NCI-H2107 treated with DMSO at 0.1 percent for 48 hours (cell line): ENCODE measurements around the gene GALP.
"Not testable (repeated sequence)": the region's sequence is repeated elsewhere in the genome, so short reads cannot be mapped to it uniquely, and the experiment has no call there.

Experiments
- DNase-seq: peaks from one replicate; lab custom pipeline; 2025; ENCODE audit not compliant: unreplicated experiment; lab: John Stamatoyannopoulos, UW

Gene GALP

DNA sequence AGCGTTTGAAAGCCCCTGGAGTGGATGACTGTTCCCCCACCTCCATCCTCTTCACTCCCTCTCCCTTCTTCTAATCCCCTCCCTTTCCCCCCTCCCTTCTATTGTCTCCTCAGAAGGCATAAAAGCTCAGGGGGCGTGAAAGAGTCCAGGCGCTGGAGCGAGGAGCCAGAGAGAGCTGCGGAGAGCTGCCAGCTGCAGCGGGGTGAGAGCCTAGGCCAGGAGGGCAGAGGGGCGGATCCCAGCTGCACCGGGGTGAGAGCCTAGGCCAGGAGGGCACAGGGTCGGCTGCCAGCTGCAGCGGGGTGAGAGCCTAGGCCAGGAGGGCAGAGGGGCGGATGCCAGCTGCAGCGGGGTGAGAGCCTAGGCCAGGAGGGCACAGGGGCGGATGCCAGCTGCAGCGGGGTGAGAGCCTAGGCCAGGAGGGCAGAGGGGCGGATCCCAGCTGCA is at the start of gene GALP:
TSS of gene GALP (plus strand) at position 148 of the 447 bp plus-strand sequence. CDS start 1,101 bp downstream, outside the sequence.
- DNase-seq: not testable (repeated sequence)

DNA sequence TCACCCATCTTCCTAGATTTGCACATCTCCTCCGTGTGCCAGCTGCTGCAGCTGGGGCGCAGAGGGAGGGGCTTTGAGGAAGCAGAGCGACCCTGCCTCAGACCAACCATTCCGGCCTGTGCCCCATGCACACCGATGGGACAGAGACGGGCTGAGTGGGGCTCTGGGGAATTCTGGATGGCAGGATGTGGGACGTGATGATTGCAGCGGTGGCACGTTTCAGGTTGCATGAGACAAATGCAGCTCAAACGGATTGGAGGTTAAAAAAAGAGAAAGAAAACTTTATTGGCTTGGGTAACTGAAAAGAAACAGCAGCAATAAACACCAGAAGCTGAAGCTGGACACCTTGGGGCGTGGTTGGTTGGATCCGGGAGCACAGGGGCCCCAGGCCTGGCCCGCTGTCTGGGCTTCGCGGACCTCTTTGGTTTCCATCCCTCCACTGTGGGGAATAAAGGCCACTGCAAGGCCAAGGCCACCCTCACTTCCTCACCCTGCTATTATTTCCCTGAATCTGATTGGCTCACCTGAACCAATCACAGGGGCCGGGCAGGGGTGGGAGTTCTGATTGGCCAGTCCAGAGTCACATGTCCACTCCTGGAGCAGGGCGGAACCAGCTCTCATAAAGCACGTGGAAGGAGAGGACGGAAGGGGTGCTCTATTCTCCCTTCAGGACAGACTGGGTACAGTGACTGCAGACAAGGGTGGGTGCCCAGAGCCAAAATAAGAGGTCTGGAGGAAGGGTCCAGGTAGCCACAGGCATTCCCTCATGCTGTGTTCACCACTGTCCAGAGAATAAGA is 48.6 kb upstream of the GALP start:
- DNase-seq: no peak

DNA sequence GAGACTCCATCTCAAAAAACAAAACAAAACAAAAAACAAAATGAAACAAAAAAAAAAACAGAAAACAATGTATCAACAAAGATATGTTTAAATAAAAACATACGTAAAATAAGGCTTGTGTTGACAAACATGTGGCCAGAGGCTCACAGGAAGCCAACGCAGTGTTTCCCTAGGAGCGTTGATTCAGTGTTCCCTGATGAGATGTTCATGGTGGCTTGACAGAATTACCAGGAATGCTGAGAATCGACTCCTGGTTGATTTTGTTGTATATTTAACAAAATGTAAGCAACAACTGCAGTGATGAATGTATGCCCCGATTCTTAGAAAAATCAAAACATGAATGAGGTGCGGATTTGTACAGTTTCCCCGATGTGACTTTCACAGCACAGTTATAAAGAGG is 45.8 kb upstream of the GALP start:
- DNase-seq: no peak

DNA sequence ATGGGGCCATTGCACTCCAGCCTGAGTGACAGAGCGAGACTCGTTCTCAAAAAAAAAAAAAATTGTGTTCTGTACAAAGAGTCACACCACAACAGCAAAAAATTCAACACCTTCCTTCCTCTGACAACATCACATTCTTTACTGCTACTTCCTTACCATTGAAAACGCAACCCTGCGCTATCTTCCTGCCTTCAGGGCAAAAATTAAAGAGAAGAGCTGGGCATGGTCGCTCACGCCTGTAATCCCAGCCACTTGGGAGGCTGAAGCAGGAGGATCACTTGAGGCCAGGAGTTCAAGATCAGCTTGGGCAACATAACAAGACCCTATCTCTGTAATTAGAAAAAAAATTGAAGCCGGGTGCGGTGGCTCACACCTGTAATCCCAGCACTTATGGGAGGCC is 44.2 kb upstream of the GALP start:
- DNase-seq: no peak

DNA sequence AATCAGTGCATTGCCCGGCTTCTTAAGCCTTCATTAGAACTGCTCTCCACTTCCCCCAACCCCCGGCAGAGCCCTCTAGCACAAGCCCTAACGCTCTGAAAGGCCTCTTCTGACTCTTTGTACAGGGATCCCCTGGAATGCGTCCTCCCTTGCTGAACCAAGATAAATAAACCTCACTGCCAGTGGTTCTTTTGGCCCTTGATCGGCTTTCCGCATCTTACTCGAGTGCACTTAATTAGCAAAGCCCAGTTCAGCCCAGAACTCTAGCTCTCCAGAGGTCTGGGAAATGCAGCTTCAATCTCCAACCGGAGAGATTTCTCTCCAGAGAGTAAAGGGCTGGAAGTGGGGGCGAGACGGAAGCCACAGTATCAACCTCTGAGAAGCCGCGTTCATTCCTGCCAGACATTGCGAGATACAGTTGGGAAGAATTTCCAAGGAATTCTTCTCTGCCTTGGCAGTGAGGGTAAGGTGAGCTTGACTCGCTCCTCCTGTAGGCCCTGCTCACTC is 43.4 kb upstream of the GALP start:
- DNase-seq: no peak

DNA sequence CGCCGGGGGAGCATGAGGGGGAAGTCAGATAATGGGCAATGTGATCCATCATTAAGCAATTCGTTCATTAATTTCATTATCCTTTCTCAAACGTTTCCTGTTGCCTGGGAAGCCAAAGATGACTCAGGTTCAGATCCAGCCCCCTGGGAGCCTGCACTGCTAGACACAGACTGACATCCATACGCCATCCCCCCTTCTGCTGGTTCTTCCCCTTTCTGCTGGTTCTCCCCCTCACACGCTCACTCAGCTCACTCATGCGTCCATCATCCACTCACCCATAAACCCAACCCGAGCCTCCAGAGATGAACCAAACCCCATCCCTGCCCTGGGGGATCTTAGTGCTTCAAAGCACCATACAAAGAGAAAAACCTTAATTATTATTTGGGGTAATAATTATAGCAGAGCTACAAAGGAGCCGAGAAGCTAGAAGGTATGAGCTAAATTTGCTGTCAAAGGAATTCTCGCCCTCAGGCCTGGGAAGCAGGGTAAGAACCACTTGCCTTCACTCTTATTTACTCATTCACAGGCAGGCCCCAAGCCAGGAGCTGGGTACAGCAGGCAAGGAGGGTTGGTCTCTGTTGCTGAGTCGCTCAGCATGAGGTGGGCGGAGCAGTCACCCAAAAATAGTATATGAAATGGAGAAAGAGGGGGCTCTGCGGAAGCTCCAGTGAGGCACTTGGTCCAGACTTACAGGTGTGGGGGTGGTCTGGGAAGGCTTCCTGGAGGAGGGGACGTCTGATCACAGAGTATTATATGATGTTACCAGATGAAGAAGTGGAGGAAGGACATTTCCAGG is 41.8 kb upstream of the GALP start:
- no peak for DNase-seq

DNA sequence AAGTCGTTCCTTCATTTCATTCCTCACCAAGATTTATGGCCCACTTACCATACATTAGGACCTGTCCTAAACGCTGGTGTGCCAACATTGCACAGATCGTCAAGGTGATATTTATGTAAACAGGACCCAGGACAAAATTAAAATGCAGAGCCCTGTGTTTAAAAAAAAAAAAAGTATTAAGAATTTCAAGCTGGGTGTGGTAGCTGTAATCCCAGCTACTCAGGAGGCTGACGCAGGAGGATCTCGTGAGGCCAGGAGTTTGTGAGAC is 41.2 kb upstream of the GALP start:
- DNase-seq: no peak

DNA sequence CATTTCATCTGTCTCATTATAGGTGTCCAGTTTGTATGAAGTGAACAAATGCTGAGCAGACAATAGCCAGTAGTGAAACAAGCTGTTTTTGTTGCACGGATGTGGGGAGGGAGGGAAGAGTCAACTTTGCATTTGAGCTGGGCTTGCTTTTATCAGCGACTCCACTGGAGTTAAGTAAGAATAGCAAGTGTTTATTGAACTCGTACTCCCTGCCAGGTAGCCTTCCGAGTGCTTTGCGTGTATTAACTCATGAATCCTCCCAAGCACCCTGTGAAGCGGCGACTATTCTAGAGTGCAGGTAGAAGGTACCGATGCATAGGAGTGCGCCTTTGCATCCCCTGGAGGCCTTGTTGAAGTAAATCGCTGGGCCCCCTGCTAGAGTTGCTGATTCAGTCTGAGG is 39.4 kb upstream of the GALP start:
- DNase-seq: no peak

DNA sequence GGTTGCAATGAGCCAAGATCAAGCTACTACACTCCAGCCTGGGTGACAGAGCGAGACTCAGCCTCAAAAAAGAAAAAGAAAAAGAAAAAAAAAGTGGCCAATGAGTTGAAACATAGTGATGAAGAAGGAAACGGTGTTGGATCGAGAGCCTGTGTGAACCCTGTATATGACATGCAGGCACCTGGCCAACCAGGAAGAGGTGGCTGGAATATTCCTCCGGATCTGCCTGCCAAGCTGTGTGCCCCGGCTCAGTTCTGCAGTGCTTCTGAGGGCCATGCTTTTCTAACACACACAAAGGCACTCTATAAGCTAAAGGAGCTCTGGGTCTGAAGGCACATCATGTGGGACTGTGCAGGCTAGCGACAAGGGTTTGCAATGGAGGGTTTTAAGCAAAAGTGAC is 38.4 kb upstream of the GALP start:
- DNase-seq: no peak

DNA sequence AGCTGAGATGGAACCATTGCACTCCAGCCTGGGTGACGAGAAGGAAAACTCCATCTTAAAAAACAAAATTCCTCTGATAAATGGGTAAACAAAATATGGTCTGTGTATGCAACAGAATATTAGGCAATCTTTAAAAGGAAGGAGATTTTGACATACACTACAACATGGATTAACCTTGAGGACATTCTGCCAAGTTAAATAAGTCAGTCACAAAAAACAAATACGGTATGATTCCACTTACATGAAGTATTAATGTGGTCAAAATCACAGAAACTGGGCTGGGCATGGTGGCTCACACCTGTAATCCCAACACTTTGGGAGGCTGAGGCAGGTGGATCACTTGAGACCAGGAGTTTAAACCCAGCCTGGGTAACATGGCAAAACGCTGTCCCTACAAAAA is 37.7 kb upstream of the GALP start:
- DNase-seq: no peak

DNA sequence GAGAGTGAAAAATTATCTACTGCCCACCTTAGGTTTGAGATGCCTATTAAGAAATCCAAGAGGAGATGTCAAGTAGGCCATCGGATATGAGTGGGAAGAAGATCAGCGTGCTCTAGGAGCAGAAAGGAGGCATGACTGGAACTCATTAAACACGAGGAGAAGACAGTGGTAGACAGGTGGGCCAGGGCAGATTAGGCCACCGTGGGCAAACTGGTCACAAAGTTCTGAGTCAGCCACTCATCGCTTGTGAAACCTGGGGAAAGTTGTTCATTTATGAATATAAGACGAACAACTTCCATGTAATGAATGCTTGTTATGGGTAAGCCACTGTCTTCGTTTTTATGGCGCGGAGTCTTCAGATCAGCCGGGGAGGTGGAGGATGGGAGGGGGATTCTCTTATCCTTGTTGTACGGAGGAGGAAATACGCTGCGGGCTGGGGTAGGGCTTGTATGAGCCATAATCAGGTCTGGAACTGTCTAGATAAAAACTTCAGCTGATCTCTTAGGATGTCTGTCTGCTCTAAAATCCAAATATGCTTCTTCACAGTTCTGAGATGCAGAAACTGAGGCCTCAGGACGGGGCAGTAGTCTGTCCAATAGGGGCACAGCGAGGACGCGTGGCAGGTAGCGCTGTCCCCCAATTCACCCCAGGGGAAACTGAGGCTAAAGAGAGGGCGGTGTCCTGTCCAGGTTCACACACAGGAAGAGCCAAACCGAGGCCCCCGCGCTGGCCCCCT is 35.8 kb upstream of the GALP start:
- DNase-seq: no peak

DNA sequence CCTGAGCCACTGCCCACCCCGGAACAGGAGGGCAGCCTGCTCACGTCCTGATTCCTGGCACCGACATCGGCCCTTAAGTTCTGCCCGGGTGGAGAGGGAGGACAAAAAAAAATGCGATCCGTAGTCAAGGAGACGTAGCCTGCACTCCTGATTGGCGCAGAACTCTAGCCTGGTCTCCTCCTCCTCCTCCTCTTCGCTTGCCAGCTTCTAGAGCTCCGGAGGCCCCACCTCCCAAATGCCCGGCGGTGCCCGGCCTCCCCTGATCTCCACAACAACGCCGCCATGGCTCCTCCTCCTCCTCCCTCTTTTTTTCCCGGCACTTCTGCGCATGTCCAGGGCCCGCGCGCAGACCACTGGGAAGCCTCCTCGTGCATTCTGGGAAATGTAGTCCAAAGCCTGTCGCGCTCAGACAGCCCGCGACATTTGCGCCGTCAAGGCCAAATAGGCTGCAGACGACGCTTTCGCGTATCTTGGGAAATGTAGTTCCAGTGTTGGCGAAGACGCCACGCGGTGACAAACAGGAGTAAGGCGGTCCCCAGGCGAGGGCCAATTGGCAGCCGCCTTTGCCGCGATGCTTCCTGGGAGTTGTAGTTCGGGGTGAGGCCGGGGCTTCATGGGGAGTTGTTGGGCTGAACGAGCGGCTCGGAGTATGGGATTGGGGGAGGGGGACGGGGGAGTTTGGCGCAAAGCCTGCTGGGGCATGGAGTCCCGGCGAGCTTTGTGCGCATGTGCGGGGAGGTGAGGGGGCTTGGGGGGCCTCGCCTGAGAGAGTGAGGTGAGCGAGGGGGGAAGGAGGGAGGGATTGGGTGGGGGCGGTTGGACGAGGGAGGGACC is 35.0 kb upstream of the GALP start, which contains the start of gene ZNF444:
TSS of gene ZNF444 (plus strand) at position 705 of the 834 bp plus-strand sequence. CDS start 5,625 bp downstream, outside the sequence.
- peak; percentile 98 for DNase-seq

DNA sequence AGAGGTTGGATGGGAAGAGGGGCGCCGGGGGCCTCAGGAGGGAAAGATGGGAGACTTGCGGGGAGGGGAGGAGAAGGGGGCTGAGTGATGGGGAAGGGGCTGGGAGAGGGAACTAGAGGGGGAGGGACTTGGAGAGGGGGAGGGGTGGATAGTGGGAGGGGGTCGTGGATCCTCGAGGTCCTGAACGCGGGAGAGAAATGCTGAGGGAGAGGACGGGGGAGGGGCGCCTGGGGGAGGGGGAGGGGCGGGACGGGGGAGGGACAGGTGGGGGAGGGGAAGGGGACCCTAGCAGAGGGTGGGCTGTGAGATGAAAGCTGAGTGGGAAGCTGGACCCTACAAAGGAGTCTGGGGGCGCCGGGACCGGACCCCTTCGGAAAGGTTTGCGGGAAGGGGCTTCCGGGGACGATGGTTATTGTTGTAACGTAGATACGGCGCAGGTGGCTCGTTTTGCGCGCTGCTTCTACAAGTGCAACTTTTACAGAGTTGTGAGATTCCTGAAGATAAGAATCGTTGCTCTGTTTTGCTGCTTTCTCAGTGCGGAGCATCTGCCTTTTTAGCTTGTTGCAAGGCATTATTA is 34.3 kb upstream of the GALP start:
- no peak for DNase-seq

DNA sequence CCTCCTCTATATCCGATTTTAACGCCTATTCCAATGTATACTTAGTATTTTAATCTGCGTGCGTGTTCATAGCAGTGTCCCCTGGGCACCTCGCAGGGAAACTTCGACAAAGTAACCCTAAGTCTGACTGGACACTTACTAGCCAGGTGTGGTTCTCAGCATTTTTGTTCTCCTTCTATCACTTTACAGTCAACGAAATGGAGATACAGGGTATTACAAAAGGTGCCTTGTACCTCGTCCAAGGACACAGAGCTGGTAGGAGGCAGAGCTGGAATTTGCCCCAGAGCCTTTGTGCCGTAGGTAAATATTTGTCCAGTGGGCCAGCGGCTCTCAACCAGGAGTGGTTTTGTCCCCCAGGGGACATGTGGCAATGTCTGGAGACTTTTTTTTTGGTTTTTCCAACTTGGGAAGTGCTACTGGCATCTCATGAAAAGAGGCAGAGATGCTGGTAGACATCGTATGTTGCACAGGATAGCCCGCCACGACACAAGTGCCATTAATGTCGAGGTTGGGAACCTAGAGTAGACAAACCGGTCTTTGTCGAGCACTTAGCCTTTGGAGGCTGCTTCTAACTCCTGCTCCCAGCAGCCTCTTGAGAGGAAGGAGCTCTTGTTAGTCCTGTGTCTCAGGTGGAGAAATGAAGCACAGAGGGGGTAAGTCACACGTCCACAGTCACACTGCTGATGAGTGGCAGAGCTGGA is 33.6 kb upstream of the GALP start:
- DNase-seq: no peak

DNA sequence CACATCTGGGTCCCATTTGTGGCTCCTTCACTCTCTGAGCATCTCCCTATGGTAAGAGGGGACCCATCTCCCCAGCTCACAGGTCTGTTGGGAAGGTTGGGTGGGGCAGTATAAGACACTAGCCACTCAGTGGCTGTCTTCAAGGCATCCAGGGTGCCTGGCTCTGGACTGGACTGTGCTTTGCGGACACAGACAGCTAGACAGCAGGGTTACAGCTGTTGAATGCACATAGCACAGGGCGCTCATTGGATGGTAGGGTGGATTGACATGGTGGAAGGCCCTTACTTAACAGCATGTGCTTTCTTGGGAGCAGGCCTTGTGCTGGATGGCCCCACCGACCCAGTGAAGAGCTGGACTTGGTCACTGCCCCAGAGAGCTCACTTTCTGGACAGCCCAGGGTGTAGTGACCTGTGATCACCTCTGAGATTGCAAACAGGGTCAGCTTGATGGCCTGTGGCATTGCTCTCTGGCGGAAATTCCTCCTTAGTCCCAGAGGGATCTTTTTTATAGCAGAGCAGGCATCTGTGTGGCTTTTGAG is 32.8 kb upstream of the GALP start:
- DNase-seq: no peak

DNA sequence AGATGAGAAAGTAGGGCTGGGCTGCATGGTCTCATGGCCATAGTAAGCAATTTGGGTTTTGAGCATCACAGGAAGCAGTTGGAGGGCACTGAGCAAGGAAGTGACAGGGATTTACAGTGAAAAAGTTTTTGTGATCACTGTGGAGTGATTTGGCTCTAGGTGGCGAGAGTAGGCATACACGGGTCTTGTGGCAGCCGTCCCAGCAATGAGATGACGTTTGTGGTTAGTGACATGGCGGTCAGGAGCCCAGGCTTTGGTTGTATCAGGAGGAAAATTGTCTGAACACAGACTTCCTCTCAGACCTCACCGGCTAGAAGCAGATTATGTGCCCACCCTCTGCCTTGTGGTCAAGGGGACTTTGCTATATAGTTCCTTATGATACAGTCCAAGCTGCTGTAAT is 31.4 kb upstream of the GALP start:
- no peak for DNase-seq

DNA sequence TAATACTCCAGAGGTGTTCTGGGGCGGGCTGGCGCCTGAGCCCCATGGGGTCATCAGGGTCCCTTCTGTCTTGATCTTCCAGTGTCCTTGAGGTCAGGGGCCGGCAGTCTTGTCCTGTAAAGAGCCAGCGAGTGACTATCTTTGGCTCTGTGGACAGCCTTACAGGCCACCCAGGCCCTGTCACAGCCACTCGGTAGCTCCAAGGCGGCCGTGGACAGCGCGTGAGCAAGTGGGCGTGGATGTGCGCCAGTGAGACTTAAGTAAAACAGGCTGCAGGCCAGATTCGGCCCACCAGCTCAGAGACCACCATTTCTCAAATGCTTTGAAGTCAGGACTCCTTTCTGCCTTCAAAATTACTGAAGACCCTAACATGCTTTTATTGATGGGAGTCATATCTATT is 31.0 kb upstream of the GALP start:
- DNase-seq: no peak

DNA sequence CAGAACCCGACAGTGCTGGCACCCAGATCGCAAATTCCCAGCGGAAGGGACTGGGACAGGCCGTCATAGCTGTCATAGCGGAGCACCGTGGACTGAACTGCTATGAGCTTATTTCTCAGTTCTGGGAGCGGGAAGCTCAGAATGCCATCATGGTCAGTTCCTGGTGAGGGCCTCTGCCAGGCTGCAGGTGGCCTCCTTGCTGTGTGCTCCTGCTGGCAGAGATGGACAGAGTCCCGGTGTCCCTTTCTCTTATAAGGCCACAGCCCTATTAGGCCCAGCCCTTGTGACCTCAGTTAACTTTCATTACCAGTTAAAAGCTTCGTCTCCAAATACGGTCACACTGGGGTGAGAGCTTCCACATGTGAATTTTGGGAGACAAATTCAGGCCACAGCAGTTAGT is 30.1 kb upstream of the GALP start:
- no peak for DNase-seq

DNA sequence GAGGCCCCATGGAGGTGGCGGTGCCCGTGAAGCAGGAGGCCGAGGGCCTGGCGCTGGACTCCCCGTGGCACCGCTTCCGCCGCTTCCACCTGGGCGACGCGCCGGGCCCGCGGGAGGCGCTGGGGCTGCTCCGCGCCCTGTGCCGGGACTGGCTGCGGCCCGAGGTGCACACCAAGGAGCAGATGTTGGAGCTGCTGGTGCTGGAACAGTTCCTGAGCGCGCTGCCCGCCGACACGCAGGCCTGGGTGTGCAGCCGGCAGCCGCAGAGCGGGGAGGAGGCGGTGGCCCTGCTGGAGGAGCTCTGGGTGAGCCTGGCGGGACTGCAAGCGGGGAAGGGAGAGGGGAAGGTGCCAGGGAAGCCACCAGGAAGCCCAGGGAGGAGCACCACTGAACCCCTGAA is 28.9 kb upstream of the GALP start:
- no peak for DNase-seq
